G401 (cell line): ENCODE results near the gene SLIT3. TPM values are rescaled to one million over a fixed set of nuclear protein-coding genes. Genes with fewer than 3 reads are reported as not detected.

Experiments
- DNase-seq: peaks from one replicate; pipeline ENCODE4 v3.0.0-alpha.2; 2015; ENCODE audit warnings: low spot score
- in situ Hi-C: cut with HindIII; loops from 2 replicates; pipeline ENCODE4 v1.10.0; 2016; ENCODE audit warnings: low sequenced_read_pairs, mixed read lengths
- total RNA-seq: library from RNA; depleted of rRNA; stranded (reverse); fragments of >200 nt; shearing (Covaris generic); gene quantifications from 2 replicates; pipeline ENCODE4 v1.2.3, GENCODE V29; 2014

Gene SLIT3
- total RNA-seq, 1 experiment from 2014 or later: 0.03 TPM

GRCh38 chr5:169029037-169029436 is 271.9 kb downstream of the SLIT3 start:
- in situ Hi-C loops: no loop called here
- DNase-seq: no peak

- in situ Hi-C loops: no loop called here
- no peak for DNase-seq
Observed at GRCh38 chr5:169027501-169028061, 273.4 kb downstream of the SLIT3 start.

GRCh38 chr5:169025491-169025890 is 275.4 kb downstream of the SLIT3 start:
- in situ Hi-C loops: no loop called here

GRCh38 chr5:169024421-169024820 is 276.5 kb downstream of the SLIT3 start:
- in situ Hi-C loops: no loop called here
- no peak for DNase-seq

More at GRCh38 chr5:169025491-169025890, 275.4 kb downstream of the SLIT3 start:
- DNase-seq: no peak

- in situ Hi-C loops: no loop called here
- DNase-seq: no peak
Observed at GRCh38 chr5:169022718-169023117, 278.2 kb downstream of the SLIT3 start.

- in situ Hi-C loops: no loop called here
- DNase-seq: no peak
Observed at GRCh38 chr5:169020102-169020501, 280.8 kb downstream of the SLIT3 start.

- no peak for DNase-seq
- in situ Hi-C loops: no loop called here
Observed at GRCh38 chr5:169018925-169019324, 282.0 kb downstream of the SLIT3 start.

GRCh38 chr5:169015991-169016390 is 284.9 kb downstream of the SLIT3 start:
- in situ Hi-C loops: no loop called here
- DNase-seq: no peak

- in situ Hi-C loops: no loop called here
- no peak for DNase-seq
Observed at GRCh38 chr5:169013846-169014245, 287.1 kb downstream of the SLIT3 start.

- DNase-seq: no peak
- in situ Hi-C loops: no loop called here
Observed at GRCh38 chr5:169013208-169013728, 287.7 kb downstream of the SLIT3 start.

- in situ Hi-C loops: no loop called here
Observed at GRCh38 chr5:169012450-169012849, 288.5 kb downstream of the SLIT3 start.

GRCh38 chr5:169011451-169011850 is 289.5 kb downstream of the SLIT3 start:
- in situ Hi-C loops: no loop called here
- DNase-seq: no peak

More at GRCh38 chr5:169012450-169012849, 288.5 kb downstream of the SLIT3 start:
- DNase-seq: no peak

GRCh38 chr5:169011009-169011408 is 289.9 kb downstream of the SLIT3 start:
- in situ Hi-C loops: no loop called here
- DNase-seq: peak; percentile 73

- DNase-seq: peak; percentile 80
- in situ Hi-C loops: no loop called here
Observed at GRCh38 chr5:169009123-169009522, 291.8 kb downstream of the SLIT3 start.

- in situ Hi-C loops: no loop called here
- DNase-seq: no peak
Observed at GRCh38 chr5:169006842-169007790, 293.8 kb downstream of the SLIT3 start.

GRCh38 chr5:169004551-169004950 is 296.4 kb downstream of the SLIT3 start:
- DNase-seq: no peak
- in situ Hi-C loops: no loop called here

- in situ Hi-C loops: no loop called here
- peak; percentile 79 for DNase-seq
Observed at GRCh38 chr5:169003721-169004541, 297.0 kb downstream of the SLIT3 start.

- no peak for DNase-seq
- in situ Hi-C loops: no loop called here
Observed at GRCh38 chr5:169002953-169003555, 297.9 kb downstream of the SLIT3 start.

- in situ Hi-C loops: no loop called here
- no peak for DNase-seq
Observed at GRCh38 chr5:169001394-169001793, 299.5 kb downstream of the SLIT3 start.
